ENCODE results near the gene NXN. TPM values are rescaled to one million over a fixed set of nuclear protein-coding genes. Genes with fewer than 3 reads are reported as not detected.
A peak's percentile ranks its signal among the peaks of the same experiment; 100 is the strongest.
"Not testable (repeated sequence)": the region's sequence is repeated elsewhere in the genome, so short reads cannot be mapped to it uniquely, and the experiment has no call there.

The NXN gene
- total RNA-seq, 1 donor from 2014 or later = 67.3 TPM

GRCh38 chr17:752620-753219 is 226.9 kb downstream of the NXN start:
- TF ChIP-seq, protein P1, sequence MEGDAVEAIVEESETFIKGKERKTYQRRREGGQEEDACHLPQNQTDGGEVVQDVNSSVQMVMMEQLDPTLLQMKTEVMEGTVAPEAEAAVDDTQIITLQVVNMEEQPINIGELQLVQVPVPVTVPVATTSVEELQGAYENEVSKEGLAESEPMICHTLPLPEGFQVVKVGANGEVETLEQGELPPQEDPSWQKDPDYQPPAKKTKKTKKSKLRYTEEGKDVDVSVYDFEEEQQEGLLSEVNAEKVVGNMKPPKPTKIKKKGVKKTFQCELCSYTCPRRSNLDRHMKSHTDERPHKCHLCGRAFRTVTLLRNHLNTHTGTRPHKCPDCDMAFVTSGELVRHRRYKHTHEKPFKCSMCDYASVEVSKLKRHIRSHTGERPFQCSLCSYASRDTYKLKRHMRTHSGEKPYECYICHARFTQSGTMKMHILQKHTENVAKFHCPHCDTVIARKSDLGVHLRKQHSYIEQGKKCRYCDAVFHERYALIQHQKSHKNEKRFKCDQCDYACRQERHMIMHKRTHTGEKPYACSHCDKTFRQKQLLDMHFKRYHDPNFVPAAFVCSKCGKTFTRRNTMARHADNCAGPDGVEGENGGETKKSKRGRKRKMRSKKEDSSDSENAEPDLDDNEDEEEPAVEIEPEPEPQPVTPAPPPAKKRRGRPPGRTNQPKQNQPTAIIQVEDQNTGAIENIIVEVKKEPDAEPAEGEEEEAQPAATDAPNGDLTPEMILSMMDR (IDR thresholded peaks at IDR 0.05) = no peak
- Histone ChIP-seq H3K4me1 (peaks cover 6 to 14% of the 10 kb centered on the region in 2 donors), H3K36me3 (peaks cover 3 to 8% of the 10 kb centered on the region in 2 donors), H3K9me3 (no peaks in the 10 kb centered on the region), H3K27ac (peak overlapping the region; percentile 81 to 88), H3K27me3 (no peaks in the 10 kb centered on the region), H3K4me3 (peak overlapping the region; percentile 70 to 95)
- intact Hi-C loops (cut with DNase I) = loop anchor here (1.0 kb wide), 1 partner anchor 38 kb away; the partner anchor contains the start of gene VPS53
- DNase-seq (ENCODE audit: low spot score in 2 of 2) = peak in 1 of 2 donors; percentile 84

DNA sequence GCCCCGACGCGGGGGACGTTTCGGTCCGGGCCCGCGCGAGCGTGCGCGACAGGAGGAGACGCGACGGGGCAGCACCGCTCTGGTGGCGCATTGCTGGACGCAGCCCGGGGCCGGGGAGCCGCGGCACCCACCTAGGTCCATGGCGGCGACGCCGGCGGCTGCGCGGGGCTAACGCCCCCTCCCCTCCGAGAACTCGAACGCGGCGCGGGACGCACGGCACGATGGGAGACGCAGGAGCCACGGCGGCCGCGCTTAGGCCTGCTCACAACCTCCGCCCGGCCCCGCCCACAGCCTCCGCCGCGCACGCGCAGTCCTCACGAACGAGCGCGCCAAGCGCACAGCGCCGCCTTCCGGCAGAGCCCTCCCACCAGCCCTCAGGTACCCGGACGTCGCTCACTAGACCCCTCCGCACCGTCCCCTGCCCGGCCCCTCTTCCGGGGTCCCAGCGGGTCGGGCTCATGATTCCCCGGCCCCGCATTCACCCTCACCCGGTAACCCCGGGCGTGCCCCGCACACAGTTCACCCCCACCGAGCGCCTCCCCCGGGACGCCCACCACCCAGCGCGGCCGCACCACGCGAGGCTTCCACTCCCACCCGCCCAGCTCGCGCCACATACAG is 227.5 kb downstream of the NXN start, which contains the start of gene GEMIN4:
Gene GEMIN4 (minus strand): TSS at position 263 of the 618 bp plus-strand sequence. CDS start 122 bp downstream, at position 141.
- Histone ChIP-seq H3K36me3 (peaks cover 9% of the 10 kb centered on the region in 2 donors), H3K27me3 (no peaks in the 10 kb centered on the region), H3K27ac (peak within 1 kb of the TSS; percentile 81 to 88), H3K4me3 (peak within 1 kb of the TSS; percentile 70 to 95), H3K4me1 (peaks cover 6 to 14% of the 10 kb centered on the region in 2 donors), H3K9me3 (no peaks in the 10 kb centered on the region)
- intact Hi-C loops (cut with DNase I) = loop anchor here (1.0 kb wide), 1 partner anchor 38 kb away; the partner anchor contains the start of gene VPS53
- TF ChIP-seq, protein P1 (IDR thresholded peaks at IDR 0.05) = peak; percentile 94 to 97 (median 95)
- peak; percentile 33 to 96 for DNase-seq (ENCODE audit: low spot score in 2 of 2)

- intact Hi-C loops (cut with DNase I) = loop anchor here (1.0 kb wide), 1 partner anchor 37 kb away; the partner anchor contains the start of gene VPS53
- H3K9me3 ChIP-seq = no peaks in the 10 kb centered on the region
- H3K27me3 ChIP-seq = no peaks in the 10 kb centered on the region
- H3K36me3 ChIP-seq = peaks cover 16% of the 10 kb centered on the region in 2 donors
- H3K4me3 ChIP-seq = peak overlapping the region; percentile 70 to 95
- DNase-seq (ENCODE audit: low spot score in 2 of 2) = no peak
- H3K4me1 ChIP-seq = peaks cover 6 to 14% of the 10 kb centered on the region in 2 donors
- peak overlapping the region; percentile 81 to 88 for H3K27ac ChIP-seq
- TF ChIP-seq, protein P1 (IDR thresholded peaks at IDR 0.05) = no peak
Measured at GRCh38 chr17:751269-752001, 228.1 kb downstream of the NXN start.

DNA sequence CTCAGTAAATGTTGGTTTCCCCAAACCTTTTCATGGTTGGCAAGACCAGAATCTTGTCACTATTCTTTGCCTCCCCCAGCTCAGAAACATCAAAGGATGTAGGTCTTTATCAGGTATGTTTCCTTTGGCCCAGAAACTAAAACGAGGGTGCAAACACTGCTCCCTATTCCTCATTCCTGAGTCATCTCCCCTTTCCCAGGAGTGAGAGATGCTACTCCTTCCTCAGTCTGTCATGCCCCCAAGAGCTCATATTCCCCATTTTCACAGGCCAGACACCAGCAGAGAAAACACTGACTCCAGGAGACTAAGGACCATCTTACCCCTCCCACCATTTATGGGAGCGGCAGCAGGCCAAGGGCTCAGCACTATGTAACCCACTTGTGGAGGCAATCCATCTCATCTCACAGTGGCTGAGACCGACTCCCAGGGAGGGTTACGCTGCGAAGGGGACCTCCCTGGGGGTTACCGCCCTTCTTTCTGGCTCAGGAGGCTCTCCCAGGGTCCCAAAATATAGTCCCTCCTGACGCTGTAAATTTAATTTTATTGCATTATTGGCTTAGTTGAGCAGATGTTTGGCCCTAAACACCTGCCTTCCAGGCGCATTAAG is 229.0 kb downstream of the NXN start:
- intact Hi-C loops (cut with DNase I) = no loop called here
- Histone ChIP-seq H3K4me1 (peaks cover 6 to 11% of the 10 kb centered on the region in 2 donors), H3K27me3 (no peaks in the 10 kb centered on the region), H3K4me3 (peak overlapping the region; percentile 70 to 95), H3K9me3 (no peaks in the 10 kb centered on the region), H3K27ac (no peak overlapping the region), H3K36me3 (peaks cover 25% of the 10 kb centered on the region in 2 donors)
- TF ChIP-seq, protein P1 (IDR thresholded peaks at IDR 0.05) = no peak
- DNase-seq (ENCODE audit: low spot score in 2 of 2) = no peak

- peaks cover 6 to 11% of the 10 kb centered on the region in 2 donors for H3K4me1 ChIP-seq
- intact Hi-C loops (cut with DNase I); DNase-seq (ENCODE audit: low spot score in 2 of 2); H3K9me3 ChIP-seq; H3K4me3 ChIP-seq; H3K27me3 ChIP-seq; H3K27ac ChIP-seq: not testable (repeated sequence)
- H3K36me3 ChIP-seq = peaks cover 35 to 36% of the 10 kb centered on the region in 2 donors
Measured at GRCh38 chr17:749359-749758, 230.2 kb downstream of the NXN start.

Other genes starting within 250 kb of the NXN start
- 21.9 TPM for gene TLCD3A, start 247.2 kb downstream of the NXN start, total RNA-seq
- 11.2 TPM for gene GEMIN4, start 227.5 kb downstream of the NXN start, total RNA-seq
- gene GLOD4, start 197.5 kb downstream of the NXN start, total RNA-seq = 148 TPM
- 17.0 TPM for gene MRM3, start 197.4 kb downstream of the NXN start, total RNA-seq
- 12.1 TPM for gene TIMM22, start 17.4 kb upstream of the NXN start, total RNA-seq
- gene ABR, start 200.2 kb upstream of the NXN start, total RNA-seq = 184 TPM

Measured in ascending aorta (tissue), 2 donors.